ENCODE results near the gene SLC4A1.
A peak's percentile ranks its signal among the peaks of the same experiment; 100 is the strongest.

Gene SLC4A1

DNA sequence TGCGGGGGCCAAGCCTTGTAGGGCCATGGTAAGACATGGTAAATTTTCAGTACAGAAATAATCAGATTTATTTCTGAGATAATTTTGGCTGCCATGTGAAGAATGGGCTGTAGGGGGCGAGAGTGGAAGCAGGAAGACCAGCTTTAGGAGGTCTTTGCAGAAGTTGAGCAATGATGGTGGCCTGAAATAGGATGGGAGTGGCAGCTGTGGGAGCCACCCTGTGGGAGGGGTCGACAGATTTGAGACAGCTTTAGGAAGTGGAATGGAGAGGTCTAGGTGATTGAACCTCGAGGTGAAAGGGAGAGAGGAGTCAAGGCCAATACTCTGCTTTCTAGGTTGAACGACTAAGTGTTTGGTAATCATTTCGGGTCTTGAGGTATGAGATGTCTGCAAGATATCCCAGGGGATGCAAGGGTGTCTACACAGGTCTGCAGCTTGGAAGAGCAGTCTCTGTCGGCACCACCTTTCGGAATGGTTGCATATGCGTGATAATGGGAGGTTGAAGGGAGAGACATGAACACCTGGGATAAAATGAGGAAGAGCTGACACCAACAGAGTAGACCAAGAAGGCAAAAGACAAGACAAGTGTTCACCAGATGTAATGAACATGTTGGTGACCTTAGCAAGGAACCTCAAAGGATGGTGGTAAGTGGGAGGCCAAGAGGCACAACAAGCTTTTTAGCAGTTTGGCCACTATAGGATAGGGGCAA, 64.0 kb downstream of the SLC4A1 start:
- no peak for DNase-seq

DNA sequence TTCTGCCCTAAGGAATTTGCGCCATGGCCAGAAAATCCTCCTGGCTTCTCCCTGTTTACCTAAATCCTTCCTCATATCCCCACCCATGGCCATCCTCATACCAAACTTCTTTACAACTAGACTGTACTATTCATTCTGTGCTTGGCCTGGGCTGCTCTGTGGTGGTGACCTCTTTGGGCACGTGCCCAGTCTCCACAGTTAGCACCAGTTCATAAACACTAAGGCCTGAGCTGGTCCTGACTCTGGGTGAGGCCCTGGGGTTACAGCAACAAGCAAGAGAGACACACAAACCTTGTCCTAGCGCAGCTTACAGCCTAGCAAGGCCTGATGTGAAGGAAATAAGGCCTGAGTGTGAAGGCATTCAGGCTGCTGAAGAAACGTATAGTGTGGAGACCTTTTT, 65.2 kb downstream of the SLC4A1 start:
- no peak for DNase-seq

DNA sequence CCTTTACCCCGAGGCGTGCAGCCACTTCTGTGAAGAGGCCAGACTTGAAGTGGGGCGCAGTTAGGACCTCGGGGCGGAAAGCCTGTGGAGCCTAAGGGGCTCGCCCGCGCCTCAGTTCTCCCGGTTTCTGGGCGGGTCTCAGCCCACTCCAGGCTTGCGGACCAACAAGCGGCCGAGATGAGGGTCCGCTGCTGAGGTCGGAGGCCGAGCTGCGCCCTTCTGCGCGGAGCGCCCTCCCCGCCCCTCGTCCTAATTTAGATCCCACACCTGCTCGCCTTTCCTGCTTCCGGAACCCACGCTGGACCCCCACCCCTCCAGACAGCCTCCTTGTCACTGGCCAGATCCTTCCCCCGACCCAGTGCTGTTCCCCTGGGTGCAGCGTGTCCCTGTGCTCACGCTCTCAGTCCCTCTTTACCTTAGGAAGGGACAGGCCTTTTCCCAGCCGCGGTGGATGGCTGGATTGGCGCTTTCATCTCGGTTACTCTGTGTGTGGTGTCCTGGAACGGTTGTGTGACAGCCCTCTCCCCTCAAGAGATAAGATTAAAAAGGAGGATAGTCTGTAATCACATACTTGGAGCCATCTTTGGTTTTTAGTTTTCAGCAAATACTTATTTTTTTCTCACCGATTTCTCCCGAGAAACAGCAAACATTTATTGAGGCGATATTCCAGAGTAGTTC, 67.3 kb downstream of the SLC4A1 start:
- no peak for DNase-seq

DNA sequence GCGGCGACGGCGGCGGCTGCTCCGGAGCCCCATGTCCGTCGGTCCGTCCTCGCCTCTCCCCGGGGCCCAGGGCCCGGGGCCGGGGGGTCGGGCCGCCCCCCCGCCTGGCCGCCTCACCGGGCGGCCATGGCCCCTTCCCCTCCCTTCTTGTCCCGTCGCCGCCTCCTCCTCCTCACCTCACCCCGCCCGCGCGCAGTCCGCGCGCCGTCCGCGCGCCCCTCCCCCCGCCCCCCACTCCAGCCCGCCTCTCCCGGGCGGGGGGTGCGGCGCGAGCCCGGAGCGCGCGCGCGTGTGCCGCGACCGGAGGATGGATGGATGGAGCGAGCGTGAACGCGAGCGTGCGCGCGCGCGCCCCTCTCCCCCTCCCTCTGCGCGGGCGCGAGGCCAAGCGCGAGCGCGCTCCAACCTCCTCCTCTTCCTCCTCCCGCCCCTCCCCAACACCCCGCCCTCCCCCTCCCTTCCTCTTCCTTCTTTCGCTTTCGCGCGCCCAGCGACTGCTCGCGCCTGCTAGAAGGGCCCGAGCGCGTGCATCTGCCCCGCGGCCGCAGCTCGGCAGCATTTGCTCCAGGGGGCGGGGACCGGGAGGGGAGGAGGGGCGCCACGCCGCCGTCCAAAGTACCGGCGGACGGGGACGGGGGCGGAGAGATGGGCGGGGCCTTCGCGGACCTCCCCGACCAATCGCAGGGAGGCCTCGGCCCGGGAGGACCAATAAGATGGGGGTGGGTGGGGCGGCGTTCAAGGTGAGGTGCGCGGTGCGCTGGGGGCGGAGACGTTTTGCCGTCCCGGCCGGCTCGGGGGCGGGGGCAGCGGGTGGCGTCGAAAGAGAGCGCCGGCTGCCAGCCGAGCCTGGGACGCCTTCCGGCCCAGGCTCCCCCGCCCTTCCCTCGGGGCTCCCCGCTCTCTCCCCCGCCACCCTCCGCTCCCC, 68.1 kb downstream of the SLC4A1 start, which contains the start of gene ATXN7L3:
Gene ATXN7L3 (minus strand): TSS at position 332 of the 925 bp plus-strand sequence. CDS start 1,814 bp downstream, outside the sequence.
- peak; percentile 98 for DNase-seq

DNA sequence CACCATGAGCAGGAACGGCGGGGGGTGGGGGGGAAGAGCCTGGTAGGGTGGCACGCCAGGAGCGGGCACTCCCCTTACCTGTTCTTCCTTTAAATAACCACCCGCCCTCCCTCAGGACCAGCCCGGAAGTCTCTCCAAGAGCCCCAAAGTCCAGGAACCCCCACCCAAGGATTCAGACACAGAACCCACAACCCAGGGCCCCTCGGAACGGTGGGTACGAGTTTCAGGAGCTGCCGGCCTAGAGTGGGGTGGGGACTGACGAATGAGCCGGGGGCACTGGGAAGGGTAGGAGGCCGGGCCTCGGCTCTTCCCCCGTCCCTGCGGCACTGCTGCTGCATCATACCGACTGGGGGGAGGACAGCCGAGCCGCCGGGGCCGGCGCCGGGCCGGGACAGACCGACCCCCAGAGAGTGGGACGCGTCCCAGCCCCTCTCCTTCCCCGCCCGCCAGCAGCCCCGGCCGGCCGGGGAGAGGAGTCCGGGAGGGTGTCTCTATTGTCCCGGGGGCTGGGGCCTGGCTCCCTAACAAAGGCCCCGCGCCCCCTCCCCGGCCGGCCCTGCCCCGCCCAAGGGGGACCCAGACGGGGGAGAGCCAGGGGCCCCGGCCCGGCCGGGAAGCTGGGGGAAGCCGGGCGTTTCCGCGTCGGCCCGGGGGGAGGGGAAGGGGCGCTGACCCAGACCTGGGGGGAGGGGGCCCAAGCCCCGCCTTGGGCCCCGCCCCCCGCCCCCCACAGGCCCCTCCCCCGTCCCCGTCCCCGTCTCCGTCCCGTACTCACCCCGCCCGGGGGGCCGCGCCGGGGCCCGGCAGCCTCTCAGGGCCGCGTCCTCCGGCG, 69.0 kb downstream of the SLC4A1 start:
- no peak for DNase-seq

Measured in amniotic stem cell (primary cell).